Smooth muscle cell (in vitro differentiated cells): ENCODE results near the gene CA5A. TPM values are rescaled to one million over a fixed set of nuclear protein-coding genes. Genes with fewer than 3 reads are reported as not detected.

Experiments used
- DNase-seq: peaks from one replicate; lab custom pipeline; 2025; ENCODE audit not compliant: unreplicated experiment; lab: John Stamatoyannopoulos, UW
- H2AFZ ChIP-seq: fragments of 200-600 bp; sonication (generic); 2 replicates; pipeline ENCODE4 v1.6.0; 2016; ENCODE audit warnings: antibody characterized with exemption, low read depth, mild to moderate bottlenecking
- H3F3A ChIP-seq: fragments of 200-600 bp; sonication (generic); 2 replicates; pipeline ENCODE4 v1.6.0; 2017; ENCODE audit warnings: antibody characterized with exemption, low read depth
- H3K27ac ChIP-seq: fragments of 200-600 bp; sonication (generic); 2 replicates; pipeline ENCODE4 v1.5.1; 2016; ENCODE audit warnings: low read depth, mild to moderate bottlenecking
- H3K27me3 ChIP-seq: fragments of 200-600 bp; sonication (generic); 2 replicates; pipeline ENCODE4 v1.6.1; 2016; ENCODE audit warnings: low read depth, mild to moderate bottlenecking
- H3K36me3 ChIP-seq: fragments of 200-600 bp; sonication (generic); 2 replicates; pipeline ENCODE4 v1.5.1; 2016; ENCODE audit warnings: low read depth
- H3K4me1 ChIP-seq: fragments of 200-600 bp; sonication (generic); 2 replicates; pipeline ENCODE4 v1.5.1; 2016; ENCODE audit warnings: low read depth
- H3K4me2 ChIP-seq: fragments of 200-600 bp; sonication (generic); 2 replicates; pipeline ENCODE4 v1.6.0; 2016; ENCODE audit warnings: mild to moderate bottlenecking
- H3K4me3 ChIP-seq: fragments of 200-600 bp; sonication (generic); 2 replicates; pipeline ENCODE4 v1.5.1; 2016; ENCODE audit warnings: mild to moderate bottlenecking
- H3K79me2 ChIP-seq: fragments of 200-600 bp; sonication (generic); 2 replicates; pipeline ENCODE4 v1.6.0; 2016; ENCODE audit warnings: low read depth, mild to moderate bottlenecking
- H3K9ac ChIP-seq: fragments of 200-600 bp; sonication (generic); 2 replicates; pipeline ENCODE4 v1.6.0; 2016; ENCODE audit warnings: low read depth
- H3K9me3 ChIP-seq: fragments of 200-600 bp; sonication (generic); replicated peaks from 2 replicates; pipeline ENCODE4 v1.5.1; 2016; ENCODE audit warnings: low read depth
- H4K20me1 ChIP-seq: fragments of 200-600 bp; sonication (generic); 2 replicates; pipeline ENCODE4 v1.6.0; 2016; ENCODE audit warnings: low read depth
- CTCF ChIP-seq: fragments of 200-600 bp; sonication (generic); IDR thresholded peaks from 2 replicates; pipeline ENCODE4 v1.5.1; 2017; ENCODE audit warnings: borderline replicate concordance, mild to moderate bottlenecking, antibody characterized with exemption; ENCODE audit not compliant: insufficient read depth, poor library complexity, severe bottlenecking
- WGBS: methylation state at CpG from one replicate; pipeline ENCODE4 v1.1.7; 2016; ENCODE audit warnings: low lambda C conversion rate; 5-methylcytosine and 5-hydroxymethylcytosine counted together
- polyA plus RNA-seq: library from polyadenylated mRNA; unstranded; fragments of >200 nt; fragmentation: Nextera tagmentation; extraction: Ambion mirVana; gene quantifications from 2 replicates; pipeline ENCODE4 v1.2.1, GENCODE V29; 2016
- small RNA-seq: library from RNA; depleted of rRNA; stranded (forward); fragments of <200 nt; gene quantifications from one replicate; pipeline ENCODE3, GENCODE V24; 2014
- total RNA-seq: library from RNA; depleted of rRNA; stranded (reverse); fragments of >200 nt; gene quantifications from 2 replicates; pipeline ENCODE4 v1.2.3, GENCODE V29; 2014

CA5A gene
- total and polyA plus RNA-seq, 2 experiments from 2014 or later = not detected

GRCh38 chr16:87838643-87839541 is 97.4 kb downstream of the CA5A start:
- 84% methylated on average over 27 of the region's 27 CpGs for WGBS
- no peak for TF ChIP-seq CTCF
- Histone ChIP-seq H3K9ac (no peak overlapping the region), H3K4me3 (no peak overlapping the region), H3K79me2 (peaks cover 39% of the 10 kb centered on the region), H4K20me1 (peaks cover 82% of the 10 kb centered on the region), H3K4me1 (peaks cover 9% of the 10 kb centered on the region), H3F3A (peaks cover 9% of the 10 kb centered on the region), H3K4me2 (no peak overlapping the region), H3K36me3 (no peaks in the 10 kb centered on the region), H3K27ac (no peak overlapping the region), H3K27me3 (no peaks in the 10 kb centered on the region), H2AFZ (no peak overlapping the region), H3K9me3 (no peaks in the 10 kb centered on the region)
- no peak for DNase-seq

Small RNA genes within 50 kb of the gene (small RNA-seq; reads per million reads assigned to genes)
- gene AC127455.1 = not detected

Other genes starting within 250 kb of the CA5A start
- gene KLHDC4, start 170.5 kb downstream of the CA5A start, total RNA-seq = 6.4 and 6.7 TPM in 2 replicates
- gene KLHDC4, start 170.5 kb downstream of the CA5A start, polyA plus RNA-seq = 6.0 and 10.1 TPM in 2 replicates
- gene SLC7A5, start 67.0 kb downstream of the CA5A start, total RNA-seq = 40.5 and 51.3 TPM in 2 replicates
- 58.8 and 153 TPM in 2 replicates for gene SLC7A5, start 67.0 kb downstream of the CA5A start, polyA plus RNA-seq
- 19.5 and 19.9 TPM in 2 replicates for gene BANP, start 14.9 kb upstream of the CA5A start, total RNA-seq
- gene BANP, start 14.9 kb upstream of the CA5A start, polyA plus RNA-seq = 11.5 and 19.5 TPM in 2 replicates